Trophoblast cell (in vitro differentiated cells and primary cell): ENCODE measurements around the gene ZSWIM1. TPM values are rescaled to one million over a fixed set of nuclear protein-coding genes. Genes with fewer than 3 reads are reported as not detected.
A peak's percentile ranks its signal among the peaks of the same experiment; 100 is the strongest.

ENCODE experiments used
- DNase-seq, 2 donors: peaks; one replicate each; pipeline ENCODE4 v3.0.0-alpha.2; 2016
- H2AFZ ChIP-seq: 2 replicates; pipeline ENCODE4 v1.6.1; 2013; ENCODE audit warnings: low read length, moderate library complexity, mild to moderate bottlenecking; ENCODE audit not compliant: insufficient read depth, poor library complexity
- H2AK5ac ChIP-seq: 2 replicates; pipeline ENCODE4 v1.6.1; 2013; ENCODE audit warnings: mild to moderate bottlenecking, low read length
- H2BK120ac ChIP-seq: 2 replicates; pipeline ENCODE4 v1.6.1; 2013; ENCODE audit warnings: low read length, mild to moderate bottlenecking, moderate library complexity; ENCODE audit not compliant: insufficient read depth, poor library complexity
- H2BK12ac ChIP-seq: 2 replicates; pipeline ENCODE4 v1.6.1; 2013; ENCODE audit warnings: mild to moderate bottlenecking, low read length, moderate library complexity
- H2BK5ac ChIP-seq: 2 replicates; pipeline ENCODE4 v1.6.1; 2013; ENCODE audit warnings: low read length, low read depth, moderate library complexity, mild to moderate bottlenecking; ENCODE audit not compliant: poor library complexity
- H3K14ac ChIP-seq: 2 replicates; pipeline ENCODE4 v1.6.1; 2013; ENCODE audit warnings: mild to moderate bottlenecking, low read length
- H3K18ac ChIP-seq: 2 replicates; pipeline ENCODE4 v1.6.1; 2013; ENCODE audit warnings: mild to moderate bottlenecking, low read length
- H3K23ac ChIP-seq: 2 replicates; pipeline ENCODE4 v1.6.1; 2013; ENCODE audit warnings: low read length
- H3K27ac ChIP-seq: 2 replicates; pipeline ENCODE4 v1.5.1; 2013; ENCODE audit warnings: low read depth, mild to moderate bottlenecking, inconsistent platforms, low read length, moderate library complexity
- H3K27me3 ChIP-seq: 2 replicates; pipeline ENCODE4 v1.6.1; 2013; ENCODE audit warnings: inconsistent platforms, mild to moderate bottlenecking, low read length, moderate library complexity; ENCODE audit not compliant: insufficient read depth
- H3K36me3 ChIP-seq, 2 experiments: 1 replicate in 1 of 2; 2 replicates in 1 of 2; pipeline ENCODE4 v1.6.1; 2013; ENCODE audit warnings: low read length in 2 of 2, mild to moderate bottlenecking in 2 of 2, moderate library complexity in 1 of 2; ENCODE audit not compliant: insufficient read depth in 2 of 2, control insufficient read depth in 1 of 2
- H3K4ac ChIP-seq: 2 replicates; pipeline ENCODE4 v1.6.1; 2013; ENCODE audit warnings: low read depth, mild to moderate bottlenecking, low read length, moderate library complexity
- H3K4me1 ChIP-seq, 2 experiments: 1 replicate in 1 of 2; 2 replicates in 1 of 2; pipeline ENCODE4 v1.6.1; 2013; ENCODE audit warnings: low read length in 2 of 2, mild to moderate bottlenecking in 2 of 2, moderate library complexity in 1 of 2; ENCODE audit not compliant: insufficient read depth in 2 of 2, control insufficient read depth in 1 of 2
- H3K4me2 ChIP-seq: 2 replicates; pipeline ENCODE4 v1.6.1; 2013; ENCODE audit warnings: inconsistent platforms, mild to moderate bottlenecking, low read length, moderate library complexity
- H3K4me3 ChIP-seq: 2 replicates; pipeline ENCODE4 v1.5.1; 2013; ENCODE audit warnings: mild to moderate bottlenecking, low read depth, low read length, inconsistent platforms
- H3K79me1 ChIP-seq: one replicate; pipeline ENCODE4 v1.6.1; 2013; ENCODE audit warnings: low read length
- H3K79me2 ChIP-seq: 2 replicates; pipeline ENCODE4 v1.6.1; 2013; ENCODE audit warnings: low read length, mild to moderate bottlenecking; ENCODE audit not compliant: control insufficient read depth, insufficient read depth, poor library complexity
- H3K9ac ChIP-seq: 2 replicates; pipeline ENCODE4 v1.6.1; 2013; ENCODE audit warnings: mild to moderate bottlenecking, low read length
- H3K9me3 ChIP-seq: 2 replicates; pipeline ENCODE4 v1.6.1; 2013; ENCODE audit warnings: low read depth, mild to moderate bottlenecking, control low read depth, inconsistent platforms, low read length; ENCODE audit not compliant: insufficient read depth
- H4K12ac ChIP-seq: 2 replicates; pipeline ENCODE4 v1.6.1; 2013; ENCODE audit warnings: low read depth, mild to moderate bottlenecking, low read length, moderate library complexity
- H4K8ac ChIP-seq: 2 replicates; pipeline ENCODE4 v1.6.1; 2013; ENCODE audit warnings: low read depth, mild to moderate bottlenecking, low read length, moderate library complexity
- H4K91ac ChIP-seq: one replicate; pipeline ENCODE4 v1.6.1; 2013; ENCODE audit warnings: low read depth, mild to moderate bottlenecking, low read length, moderate library complexity
- WGBS: extraction: QIAGEN DNeasy Blood & Tissue Kit; methylation state at CpG from one replicate; pipeline ENCODE4 v1.1.7; 2013; ENCODE audit warnings: missing lambda C conversion rate; ENCODE audit not compliant: insufficient read length, insufficient coverage; ENCODE audit errors: extremely low coverage; 5-methylcytosine and 5-hydroxymethylcytosine counted together
- polyA plus RNA-seq: library from polyadenylated mRNA; stranded (reverse); fragments of 200-250 nt; gene quantifications from 2 replicates; pipeline ENCODE4 v1.2.3, GENCODE V29; 2013

Gene ZSWIM1
- 9.3 and 9.5 TPM in 2 replicates for polyA plus RNA-seq

GRCh38 chr20:45880988-45881788, at the start of gene ZSWIM1:
Gene ZSWIM1 (plus strand): TSS chr20:45881227. CDS start chr20:45882593, 1,366 bp downstream.
- Histone ChIP-seq H3K36me3 (peaks cover 29 to 31% of the 10 kb centered on the region in 2 experiments), H3K9ac (peak within 1 kb of the TSS; percentile 77), H3K18ac (peak within 1 kb of the TSS; percentile 24), H3K4me1 (no peaks in the 10 kb centered on the region), H2AK5ac (peak within 1 kb of the TSS; percentile 27), H2BK5ac (no peak within 1 kb of the TSS), H3K4me3 (peak within 1 kb of the TSS; percentile 81), H3K27me3 (no peaks in the 10 kb centered on the region), H2AFZ (no peak within 1 kb of the TSS), H3K9me3 (no peaks in the 10 kb centered on the region), H3K14ac (peak within 1 kb of the TSS; percentile 68), H3K79me1 (peaks cover 3% of the 10 kb centered on the region), H2BK120ac (no peak within 1 kb of the TSS), H3K27ac (no peak within 1 kb of the TSS), H3K23ac (no peak within 1 kb of the TSS), H4K8ac (peak within 1 kb of the TSS; percentile 89), H2BK12ac (no peak within 1 kb of the TSS), H3K79me2 (peaks cover 3% of the 10 kb centered on the region), H3K4me2 (peak within 1 kb of the TSS; percentile 70), H4K12ac (peak within 1 kb of the TSS; percentile 9), H3K4ac (peak within 1 kb of the TSS; percentile 82), H4K91ac (peak within 1 kb of the TSS; percentile 56)
- WGBS, result no CpG with 5 or more reads among the region's 23 CpGs
- peak; percentile 100 for DNase-seq

- no peak overlapping the region for H3K14ac ChIP-seq
- H3K9ac ChIP-seq, result no peak overlapping the region
- peaks cover 3% of the 10 kb centered on the region for H3K9me3 ChIP-seq
- no CpG with 5 or more reads among the region's 4 CpGs for WGBS
- no peak overlapping the region for H2BK12ac ChIP-seq
- no peak overlapping the region for H4K12ac ChIP-seq
- no peak overlapping the region for H3K27ac ChIP-seq
- DNase-seq, result no peak
- no peak overlapping the region for H4K8ac ChIP-seq
- H3K23ac ChIP-seq, result no peak overlapping the region
- H3K4me1 ChIP-seq, result peaks cover 5 to 11% of the 10 kb centered on the region in 2 experiments
- H3K36me3 ChIP-seq, result no peaks in the 10 kb centered on the region
- H3K4me2 ChIP-seq, result no peak overlapping the region
- no peak overlapping the region for H3K4ac ChIP-seq
- H2AFZ ChIP-seq, result no peak overlapping the region
- H4K91ac ChIP-seq, result no peak overlapping the region
- H3K4me3 ChIP-seq, result no peak overlapping the region
- no peak overlapping the region for H2BK120ac ChIP-seq
- no peaks in the 10 kb centered on the region for H3K79me2 ChIP-seq
- H2BK5ac ChIP-seq, result no peak overlapping the region
- H3K27me3 ChIP-seq, result no peaks in the 10 kb centered on the region
- H3K79me1 ChIP-seq, result peaks cover 9% of the 10 kb centered on the region
- no peak overlapping the region for H2AK5ac ChIP-seq
- H3K18ac ChIP-seq, result no peak overlapping the region
Measured at GRCh38 chr20:45832619-45833018, 48.4 kb upstream of the ZSWIM1 start.

- peak within 1 kb of the TSS; percentile 66 for H4K12ac ChIP-seq
- H3K23ac ChIP-seq, result no peak within 1 kb of the TSS
- H2AFZ ChIP-seq, result peak within 1 kb of the TSS; percentile 80
- H3K4me1 ChIP-seq, result peaks cover 5 to 11% of the 10 kb centered on the region in 2 experiments
- peaks cover 9% of the 10 kb centered on the region for H3K79me1 ChIP-seq
- H3K9me3 ChIP-seq, result peaks cover 3% of the 10 kb centered on the region
- H4K8ac ChIP-seq, result peak within 1 kb of the TSS; percentile 90
- no peak within 1 kb of the TSS for H2BK120ac ChIP-seq
- H4K91ac ChIP-seq, result peak within 1 kb of the TSS; percentile 76
- H3K14ac ChIP-seq, result peak within 1 kb of the TSS; percentile 52
- H3K4me2 ChIP-seq, result peak within 1 kb of the TSS; percentile 90
- H3K27ac ChIP-seq, result peak within 1 kb of the TSS; percentile 60
- H2BK5ac ChIP-seq, result no peak within 1 kb of the TSS
- no CpG with 5 or more reads among the region's 35 CpGs for WGBS
- H3K36me3 ChIP-seq, result no peaks in the 10 kb centered on the region
- H2AK5ac ChIP-seq, result peak within 1 kb of the TSS; percentile 31
- H3K4me3 ChIP-seq, result peak within 1 kb of the TSS; percentile 77
- no peaks in the 10 kb centered on the region for H3K27me3 ChIP-seq
- peak within 1 kb of the TSS; percentile 39 for H3K4ac ChIP-seq
- no peaks in the 10 kb centered on the region for H3K79me2 ChIP-seq
- H2BK12ac ChIP-seq, result no peak within 1 kb of the TSS
- peak; percentile 66 to 76 for DNase-seq
- peak within 1 kb of the TSS; percentile 27 for H3K18ac ChIP-seq
- peak within 1 kb of the TSS; percentile 90 for H3K9ac ChIP-seq
Measured at GRCh38 chr20:45833030-45833882, 47.8 kb upstream of the ZSWIM1 start, which contains the start of gene SNX21. Gene SNX21 (plus strand): TSS chr20:45833799. CDS start chr20:45833920, 121 bp downstream.
